ENCODE results near the gene KPNB1.

The KPNB1 gene

DNA sequence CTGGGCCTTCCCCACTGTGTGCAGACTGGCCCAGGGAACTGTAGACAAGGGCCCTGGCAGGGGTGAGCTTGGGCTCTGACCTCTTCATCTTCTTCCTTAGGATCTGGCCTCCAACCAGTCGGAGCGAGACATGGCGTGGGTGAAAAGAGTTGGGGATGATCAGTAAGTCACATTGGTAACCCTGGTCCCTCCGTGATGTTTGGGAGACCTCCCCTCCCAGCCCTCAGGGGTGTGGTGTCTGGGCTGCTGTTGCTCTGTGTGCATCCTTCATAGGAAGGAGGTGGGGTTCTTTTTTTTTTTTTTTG is 49.8 kb downstream of the KPNB1 start:
- DNase-seq (ENCODE audit: low read depth), result no peak
- no peak for TF ChIP-seq CTCF (IDR thresholded peaks at IDR 0.05; ENCODE audit: low read depth, low read length, missing control alignments)
- H3K4me3 ChIP-seq (ENCODE audit: low read depth, low read length), result no peak overlapping the region
- in situ Hi-C loops (cut with HindIII; ENCODE audit: low sequenced_read_pairs), result no loop called here

GRCh38 chr17:47700471-47701449 is 51.0 kb downstream of the KPNB1 start:
- no peak for TF ChIP-seq CTCF (IDR thresholded peaks at IDR 0.05; ENCODE audit: low read depth, low read length, missing control alignments)
- in situ Hi-C loops (cut with HindIII; ENCODE audit: low sequenced_read_pairs), result no loop called here
- no peak overlapping the region for H3K4me3 ChIP-seq (ENCODE audit: low read depth, low read length)
- DNase-seq (ENCODE audit: low read depth), result no peak

- in situ Hi-C loops (cut with HindIII; ENCODE audit: low sequenced_read_pairs), result no loop called here
- no peak for TF ChIP-seq CTCF (IDR thresholded peaks at IDR 0.05; ENCODE audit: low read depth, low read length, missing control alignments)
- H3K4me3 ChIP-seq (ENCODE audit: low read depth, low read length), result no peak overlapping the region
- DNase-seq (ENCODE audit: low read depth), result no peak
These were observed 51.9 kb downstream of the KPNB1 start for GRCh38 chr17:47701608-47702007.

GRCh38 chr17:47702391-47702995 is 52.8 kb downstream of the KPNB1 start:
- DNase-seq (ENCODE audit: low read depth), result no peak
- H3K4me3 ChIP-seq (ENCODE audit: low read depth, low read length), result no peak overlapping the region
- TF ChIP-seq CTCF (IDR thresholded peaks at IDR 0.05; ENCODE audit: low read depth, low read length, missing control alignments), result no peak
- in situ Hi-C loops (cut with HindIII; ENCODE audit: low sequenced_read_pairs), result no loop called here

GRCh38 chr17:47703191-47703591 is 53.5 kb downstream of the KPNB1 start:
- no peak overlapping the region for H3K4me3 ChIP-seq (ENCODE audit: low read depth, low read length)
- in situ Hi-C loops (cut with HindIII; ENCODE audit: low sequenced_read_pairs), result no loop called here
- no peak for TF ChIP-seq CTCF (IDR thresholded peaks at IDR 0.05; ENCODE audit: low read depth, low read length, missing control alignments)
- no peak for DNase-seq (ENCODE audit: low read depth)

DNA sequence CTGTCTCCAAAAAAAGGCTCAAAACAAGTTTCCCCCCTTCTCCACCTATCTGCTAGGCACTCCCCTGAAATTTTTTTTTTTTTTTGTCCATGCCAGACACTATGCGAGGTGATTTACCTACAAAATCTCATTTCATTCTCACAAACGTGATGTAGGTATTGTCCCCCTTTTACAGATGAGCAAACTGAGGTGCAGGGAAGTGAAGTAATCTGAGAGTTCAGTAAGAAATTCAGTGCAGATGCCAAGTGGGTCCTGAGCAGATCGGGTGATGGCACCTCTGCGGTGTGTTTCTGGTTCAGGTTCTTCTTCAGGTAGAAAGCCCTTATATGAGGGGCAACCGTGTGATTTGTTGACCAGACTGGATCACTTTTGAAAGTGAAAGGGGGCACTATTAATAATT is 54.0 kb downstream of the KPNB1 start:
- in situ Hi-C loops (cut with HindIII; ENCODE audit: low sequenced_read_pairs), result no loop called here

More for the DNA sequence above, 54.0 kb downstream of the KPNB1 start:
- DNase-seq (ENCODE audit: low read depth), result no peak
- H3K4me3 ChIP-seq (ENCODE audit: low read depth, low read length), result no peak overlapping the region
- TF ChIP-seq CTCF (IDR thresholded peaks at IDR 0.05; ENCODE audit: low read depth, low read length, missing control alignments), result no peak
